ENCODE results near the gene RAPGEF4.

Gene RAPGEF4

GRCh38 chr2:172969166-172969565 lies 233.5 kb downstream of the RAPGEF4 start:
- DNase-seq (ENCODE audit: low spot score) = no peak

- DNase-seq (ENCODE audit: low spot score) = no peak
These were observed 234.0 kb downstream of the RAPGEF4 start for GRCh38 chr2:172969609-172970008.

- no peak for DNase-seq (ENCODE audit: low spot score)
These were observed 235.0 kb downstream of the RAPGEF4 start for GRCh38 chr2:172970660-172971059.

- DNase-seq (ENCODE audit: low spot score) = peak; percentile 57
These were observed 236.5 kb downstream of the RAPGEF4 start for GRCh38 chr2:172972005-172972619.

- DNase-seq (ENCODE audit: low spot score) = no peak
These were observed 239.1 kb downstream of the RAPGEF4 start for GRCh38 chr2:172974762-172975161.

GRCh38 chr2:172976116-172976515 lies 240.5 kb downstream of the RAPGEF4 start:
- no peak for DNase-seq (ENCODE audit: low spot score)

GRCh38 chr2:172976816-172977215 lies 241.2 kb downstream of the RAPGEF4 start:
- DNase-seq (ENCODE audit: low spot score) = no peak

- DNase-seq (ENCODE audit: low spot score) = no peak
These were observed 241.8 kb downstream of the RAPGEF4 start for GRCh38 chr2:172977270-172978062.

- no peak for DNase-seq (ENCODE audit: low spot score)
These were observed 242.4 kb downstream of the RAPGEF4 start for GRCh38 chr2:172978063-172978383.

GRCh38 chr2:172985139-172985892 lies 249.7 kb downstream of the RAPGEF4 start:
- peak; percentile 54 for DNase-seq (ENCODE audit: low spot score)

- no peak for DNase-seq (ENCODE audit: low spot score)
These were observed 250.4 kb downstream of the RAPGEF4 start for GRCh38 chr2:172986040-172986439.

- DNase-seq (ENCODE audit: low spot score) = no peak
These were observed 253.1 kb downstream of the RAPGEF4 start for GRCh38 chr2:172988728-172989127.

GRCh38 chr2:172991031-172991430 lies 255.4 kb downstream of the RAPGEF4 start:
- no peak for DNase-seq (ENCODE audit: low spot score)

GRCh38 chr2:172993139-172993538 lies 257.5 kb downstream of the RAPGEF4 start:
- no peak for DNase-seq (ENCODE audit: low spot score)

- no peak for DNase-seq (ENCODE audit: low spot score)
These were observed 258.5 kb downstream of the RAPGEF4 start for GRCh38 chr2:172993931-172994717.

- DNase-seq (ENCODE audit: low spot score) = no peak
These were observed 259.2 kb downstream of the RAPGEF4 start for GRCh38 chr2:172994864-172995263.

- peak; percentile 33 for DNase-seq (ENCODE audit: low spot score)
These were observed 259.9 kb downstream of the RAPGEF4 start for GRCh38 chr2:172995323-172996244.

- no peak for DNase-seq (ENCODE audit: low spot score)
These were observed 260.8 kb downstream of the RAPGEF4 start for GRCh38 chr2:172996387-172996961.

GRCh38 chr2:172997031-172997430 lies 261.4 kb downstream of the RAPGEF4 start:
- DNase-seq (ENCODE audit: low spot score) = no peak

GRCh38 chr2:172998547-172999272 lies 263.1 kb downstream of the RAPGEF4 start:
- DNase-seq (ENCODE audit: low spot score) = no peak

Measured in RKO (cell line).